Measurements from ENCODE around the gene DAAM2. TPM values are rescaled to one million over a fixed set of nuclear protein-coding genes. Genes with fewer than 3 reads are reported as not detected.

Gene DAAM2
- total and polyA plus RNA-seq, 4 donors = 1.9 to 17.0 (median 4.4) TPM

- H3K27ac ChIP-seq (ENCODE audit: low read depth in 1 of 2, low read length in 2 of 2) = no peak overlapping the region
- TF ChIP-seq HNF4A (conservative IDR thresholded peaks at IDR 0.05) (no peak), NR2F2 (IDR thresholded peaks at IDR 0.05) (no peak), ZBTB33 (IDR thresholded peaks at IDR 0.05) (no peak), FOXA2 (IDR thresholded peaks at IDR 0.05) (no peak), CTCF (IDR thresholded peaks at IDR 0.05; ENCODE audit: low read depth, low read length, missing input control) (no peak), YY1 (IDR thresholded peaks at IDR 0.05) (no peak), ATF3 (IDR thresholded peaks at IDR 0.05) (no peak), RXRA (IDR thresholded peaks at IDR 0.05) (no peak), TAF1 (conservative IDR thresholded peaks at IDR 0.05) (no peak), GABPA (IDR thresholded peaks at IDR 0.05 in 1 of 2, conservative IDR thresholded peaks at IDR 0.05 in 1 of 2) (no peak), JUND (IDR thresholded peaks at IDR 0.05) (no peak), HNF4G (IDR thresholded peaks at IDR 0.05) (no peak), REST (IDR thresholded peaks at IDR 0.05) (no peak), SP1 (IDR thresholded peaks at IDR 0.05) (no peak), MAX (IDR thresholded peaks at IDR 0.05) (no peak), EGR1 (IDR thresholded peaks at IDR 0.05; ENCODE audit: low read depth in 2 of 2) (no peak), FOXA1 (IDR thresholded peaks at IDR 0.05) (no peak), RAD21 (IDR thresholded peaks at IDR 0.05) (no peak)
- DNase-seq (ENCODE audit: low spot score) = no peak
- no peaks in the 10 kb centered on the region for H3K4me1 ChIP-seq (ENCODE audit: control insufficient read depth in 4 of 4, insufficient read depth in 4 of 4, low read length in 3 of 4)
- H3K27me3 ChIP-seq (ENCODE audit: control insufficient read depth in 4 of 4, insufficient read depth in 4 of 4, low read length in 3 of 4) = no peaks in the 10 kb centered on the region
- 80% methylated on average over 3 of the region's 3 CpGs for WGBS
- no peak overlapping the region for H3K4me3 ChIP-seq (ENCODE audit: low read depth in 1 of 3, low read length in 3 of 3)
- no peak overlapping the region for H3K9ac ChIP-seq (ENCODE audit: low read depth in 1 of 2, low read length in 2 of 2)
- no peaks in the 10 kb centered on the region for H3K36me3 ChIP-seq (ENCODE audit: control insufficient read depth in 4 of 4, insufficient read depth in 3 of 4, low read depth in 1 of 4, low read length in 3 of 4)
- H3K9me3 ChIP-seq (ENCODE audit: control insufficient read depth in 4 of 4, low read length in 3 of 4) = no peaks in the 10 kb centered on the region
These were observed 38.5 kb upstream of the DAAM2 start for GRCh38 chr6:39753725-39754045.

Measured in liver (tissue), 9 donors.